Erythroblast (primary cell): Measurements from ENCODE around the gene SH2D4B.

Source experiments
- DNase-seq, 2 experiments: peaks; one replicate each; lab custom pipeline; 2025; lab: John Stamatoyannopoulos, UW
- GATA1 ChIP-seq: IDR thresholded peaks from 2 replicates; pipeline ENCODE4 v1.6.1; 2011; ENCODE audit warnings: low read depth, mild to moderate bottlenecking, control low read depth, low read length, moderate library complexity
- POLR2A ChIP-seq: IDR thresholded peaks from 2 replicates; pipeline ENCODE4 v1.6.1; 2011; ENCODE audit warnings: mild to moderate bottlenecking, low read length

SH2D4B gene

DNA sequence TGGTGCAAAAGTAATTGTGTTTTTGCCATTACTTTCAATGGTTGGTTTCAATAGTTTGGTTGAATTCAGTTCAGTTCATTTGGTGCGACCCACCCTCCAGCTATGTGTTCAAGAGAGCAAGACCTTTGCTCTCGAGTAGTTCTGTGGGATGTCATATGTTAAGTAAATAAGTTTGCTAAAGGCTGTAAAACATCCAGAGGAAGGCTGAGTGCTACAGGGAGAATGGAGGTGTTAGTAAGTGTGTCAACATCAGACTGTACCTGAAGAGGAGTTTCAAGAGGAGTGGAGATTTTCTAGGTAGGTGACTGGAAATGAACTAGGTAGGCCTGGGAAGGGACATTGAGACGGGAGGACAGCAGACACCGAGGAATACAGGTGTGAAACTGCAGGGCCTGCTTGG, 147.7 kb downstream of the SH2D4B start:
- TF ChIP-seq GATA1, result no peak
- DNase-seq, result no peak

DNA sequence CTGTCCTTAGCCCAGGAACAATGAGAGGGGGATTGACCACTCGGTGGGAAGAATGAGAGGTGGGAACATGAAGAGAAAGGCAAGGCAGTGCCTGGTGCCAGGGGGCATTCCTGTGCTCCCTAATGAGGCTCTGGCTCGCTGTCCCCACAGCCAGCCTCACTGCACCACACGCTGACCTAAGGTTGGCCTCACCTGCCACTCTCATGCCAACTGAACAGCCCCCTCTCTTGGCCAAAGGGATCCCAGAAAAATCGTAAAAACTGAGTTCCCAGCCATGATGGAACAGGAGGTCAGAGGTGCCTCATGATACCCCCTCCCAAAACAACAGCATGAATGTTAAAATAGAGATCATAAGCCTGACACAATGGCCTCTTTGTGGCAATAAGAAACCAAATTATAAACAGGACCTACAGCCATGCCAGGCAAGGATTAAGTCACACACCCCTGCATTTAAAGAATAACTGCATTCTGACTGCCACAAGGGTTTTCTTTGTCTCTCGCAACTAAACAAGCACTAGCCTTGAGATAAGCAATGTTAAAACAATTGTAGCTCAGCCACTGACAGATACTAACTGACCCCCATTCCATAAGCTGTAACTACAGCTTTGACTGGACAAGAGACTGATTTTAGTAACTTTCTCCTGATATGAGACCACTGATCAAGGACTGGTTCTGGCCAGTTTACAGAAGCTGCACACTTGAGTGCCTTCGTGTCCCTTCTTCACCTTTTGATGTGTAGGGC, 149.2 kb downstream of the SH2D4B start:
- TF ChIP-seq GATA1 (no peak), POLR2A (no peak)
- no peak for DNase-seq

DNA sequence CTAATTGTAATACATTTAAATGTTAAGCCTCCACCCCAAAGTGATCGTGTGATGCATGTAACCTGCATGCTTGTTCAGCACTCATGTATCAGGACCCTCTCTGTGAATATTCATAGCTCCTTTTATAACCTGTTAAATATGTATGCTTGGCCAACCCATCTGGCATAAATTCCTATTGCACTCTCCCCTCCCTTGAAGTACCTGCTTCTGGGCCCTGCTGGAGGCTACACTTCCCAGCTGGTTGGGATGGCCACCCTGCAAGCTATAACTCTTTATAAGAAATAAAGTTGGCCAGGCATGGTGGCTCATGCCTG, 149.7 kb downstream of the SH2D4B start:
- TF ChIP-seq POLR2A (no peak), GATA1 (no peak)
- no peak for DNase-seq

DNA sequence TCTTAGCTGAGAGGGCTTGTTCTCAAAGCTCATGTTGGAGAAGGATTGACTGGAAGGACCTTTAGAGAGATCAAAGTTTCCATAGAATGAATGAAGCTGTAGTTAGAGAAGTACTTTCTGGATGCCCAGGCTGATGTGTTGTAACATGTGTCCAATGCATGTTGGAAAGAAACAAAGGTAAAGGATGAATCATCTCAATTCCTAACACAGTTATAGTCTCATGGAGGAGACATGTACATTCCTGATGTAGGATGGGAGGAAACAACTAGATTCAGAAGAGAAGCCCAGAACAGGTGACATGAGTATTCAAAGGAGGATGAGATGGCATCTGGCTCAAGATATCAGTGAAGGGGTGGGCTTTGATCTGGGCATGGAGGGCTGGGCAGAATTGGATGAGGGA, 152.7 kb downstream of the SH2D4B start:
- TF ChIP-seq POLR2A, result no peak
- no peak for DNase-seq

GRCh38 chr10:80691441-80691840, 153.7 kb downstream of the SH2D4B start:
- no peak for DNase-seq
- TF ChIP-seq POLR2A (no peak), GATA1 (no peak)

- DNase-seq, result no peak
- no peak for TF ChIP-seq GATA1
- TF ChIP-seq POLR2A, result no peak
These were observed 155.9 kb downstream of the SH2D4B start for GRCh38 chr10:80693565-80693964.

GRCh38 chr10:80694930-80695329, 157.2 kb downstream of the SH2D4B start:
- DNase-seq, result no peak
- TF ChIP-seq GATA1 (no peak), POLR2A (no peak)
